Astrocyte (in vitro differentiated cells and primary cell): ENCODE measurements around the gene ARHGAP24. TPM values are rescaled to one million over a fixed set of nuclear protein-coding genes. Genes with fewer than 3 reads are reported as not detected.

ENCODE experiments used
- DNase-seq: peaks from one replicate; pipeline ENCODE4 v3.0.0-alpha.2; 2010; ENCODE audit warnings: low read depth
- FAIRE-seq: peaks from 2 replicates; lab custom pipeline; 2011; peaks lifted over from hg19 to GRCh38; lab: Jason Lieb, UNC
- H2AFZ ChIP-seq: 2 replicates; pipeline ENCODE4 v1.6.0; 2012; ENCODE audit warnings: low read depth, low read length, inconsistent platforms
- H3K27ac ChIP-seq: 2 replicates; pipeline ENCODE4 v1.5.1; 2011; ENCODE audit warnings: low read depth, low read length, inconsistent platforms
- H3K27me3 ChIP-seq: 2 replicates; pipeline ENCODE4 v1.6.0; 2011; ENCODE audit warnings: low read length, inconsistent platforms; ENCODE audit not compliant: insufficient read depth
- H3K36me3 ChIP-seq: 2 replicates; pipeline ENCODE4 v1.5.1; 2011; ENCODE audit warnings: low read length, inconsistent platforms; ENCODE audit not compliant: insufficient read depth
- H3K4me1 ChIP-seq: 2 replicates; pipeline ENCODE4 v1.5.1; 2011; ENCODE audit warnings: low read length, inconsistent platforms; ENCODE audit not compliant: insufficient read depth
- H3K4me2 ChIP-seq: 2 replicates; pipeline ENCODE4 v1.6.0; 2012; ENCODE audit warnings: low read length, inconsistent platforms
- H3K4me3 ChIP-seq: 2 replicates; pipeline ENCODE4 v1.5.1; 2011; ENCODE audit warnings: low read depth, mild to moderate bottlenecking, low read length, inconsistent platforms; ENCODE audit not compliant: insufficient read depth
- H3K79me2 ChIP-seq: 2 replicates; pipeline ENCODE4 v1.6.0; 2012; ENCODE audit warnings: mild to moderate bottlenecking, low read length, inconsistent platforms; ENCODE audit not compliant: insufficient read depth
- H3K9ac ChIP-seq: 2 replicates; pipeline ENCODE4 v1.6.0; 2012; ENCODE audit warnings: mild to moderate bottlenecking, low read length, inconsistent platforms
- H3K9me3 ChIP-seq: 2 replicates; pipeline ENCODE4 v1.5.1; 2012; ENCODE audit warnings: low read depth, mild to moderate bottlenecking, low read length, inconsistent platforms; ENCODE audit not compliant: insufficient read depth
- H4K20me1 ChIP-seq: 2 replicates; pipeline ENCODE4 v1.6.0; 2012; ENCODE audit warnings: low read length, inconsistent platforms; ENCODE audit not compliant: insufficient read depth
- H3K27ac Mint-ChIP-seq: one replicate; pipeline ENCODE4 v1.8.0; 2021; ENCODE audit warnings: mild to moderate bottlenecking, mixed read lengths; ENCODE audit not compliant: unreplicated experiment
- H3K27me3 Mint-ChIP-seq: one replicate; pipeline ENCODE4 v1.8.0; 2021; ENCODE audit warnings: low read depth, mixed read lengths; ENCODE audit not compliant: unreplicated experiment
- H3K36me3 Mint-ChIP-seq: one replicate; pipeline ENCODE4 v1.8.0; 2021; ENCODE audit warnings: low read depth, mixed read lengths; ENCODE audit not compliant: unreplicated experiment
- H3K4me1 Mint-ChIP-seq: one replicate; pipeline ENCODE4 v1.8.0; 2021; ENCODE audit warnings: low read depth, mixed read lengths; ENCODE audit not compliant: unreplicated experiment
- H3K4me3 Mint-ChIP-seq: one replicate; pipeline ENCODE4 v1.8.0; 2021; ENCODE audit warnings: mild to moderate bottlenecking, moderate library complexity, mixed read lengths; ENCODE audit not compliant: unreplicated experiment
- H3K9me3 Mint-ChIP-seq: one replicate; pipeline ENCODE4 v1.8.0; 2021; ENCODE audit warnings: mild to moderate bottlenecking, mixed read lengths; ENCODE audit not compliant: unreplicated experiment
- CTCF ChIP-seq: IDR thresholded peaks from 2 replicates; pipeline ENCODE4 v1.5.1; 2011; ENCODE audit warnings: low read depth, mild to moderate bottlenecking, inconsistent platforms, low read length, moderate library complexity; ENCODE audit not compliant: insufficient read depth
- EZH2 ChIP-seq: IDR thresholded peaks from 2 replicates; pipeline ENCODE4 v1.6.1; 2012; ENCODE audit warnings: mild to moderate bottlenecking, low read length, inconsistent platforms; ENCODE audit not compliant: insufficient read depth
- total RNA-seq: library from RNA; stranded (reverse); gene quantifications from 2 replicates; pipeline ENCODE4 v1.2.1, GENCODE V29; 2021

Gene ARHGAP24
- total RNA-seq, 1 donor from 2014 or later, result 2.1 TPM

GRCh38 chr4:85907001-85907400, 432.1 kb downstream of the ARHGAP24 start:
- TF ChIP-seq CTCF (no peak), EZH2 (no peak)
- H3K4me1 Mint-ChIP-seq, result no peaks in the 10 kb centered on the region
- H3K9me3 Mint-ChIP-seq, result no peaks in the 10 kb centered on the region
- Histone ChIP-seq H3K4me1 (no peaks in the 10 kb centered on the region), H2AFZ (no peak overlapping the region), H3K36me3 (no peaks in the 10 kb centered on the region), H4K20me1 (peaks cover 3% of the 10 kb centered on the region), H3K9ac (no peak overlapping the region), H3K79me2 (no peaks in the 10 kb centered on the region), H3K4me2 (no peak overlapping the region), H3K27ac (no peak overlapping the region), H3K4me3 (no peak overlapping the region), H3K9me3 (no peaks in the 10 kb centered on the region), H3K27me3 (no peaks in the 10 kb centered on the region)
- no peak overlapping the region for H3K4me3 Mint-ChIP-seq
- no peaks in the 10 kb centered on the region for H3K27me3 Mint-ChIP-seq
- H3K36me3 Mint-ChIP-seq, result no peaks in the 10 kb centered on the region
- FAIRE-seq, result no peak
- H3K27ac Mint-ChIP-seq, result no peak overlapping the region
- DNase-seq, result no peak

- no peak for FAIRE-seq
- Histone ChIP-seq H2AFZ (no peak overlapping the region), H3K4me3 (no peak overlapping the region), H3K36me3 (no peaks in the 10 kb centered on the region), H3K4me1 (no peaks in the 10 kb centered on the region), H3K9ac (no peak overlapping the region), H3K27me3 (no peaks in the 10 kb centered on the region), H3K79me2 (no peaks in the 10 kb centered on the region), H4K20me1 (peaks cover 3% of the 10 kb centered on the region), H3K27ac (no peak overlapping the region), H3K4me2 (no peak overlapping the region), H3K9me3 (no peaks in the 10 kb centered on the region)
- Mint-ChIP-seq H3K4me1 (no peaks in the 10 kb centered on the region), H3K36me3 (no peaks in the 10 kb centered on the region), H3K4me3 (no peak overlapping the region), H3K9me3 (no peaks in the 10 kb centered on the region), H3K27me3 (no peaks in the 10 kb centered on the region), H3K27ac (no peak overlapping the region)
- no peak for DNase-seq
- TF ChIP-seq EZH2 (no peak), CTCF (no peak)
These were observed 434.9 kb downstream of the ARHGAP24 start for GRCh38 chr4:85909851-85910250.

- H3K4me3 ChIP-seq, result no peak overlapping the region
- no peaks in the 10 kb centered on the region for H3K36me3 Mint-ChIP-seq
- no peaks in the 10 kb centered on the region for H3K36me3 ChIP-seq
- no peak overlapping the region for H2AFZ ChIP-seq
- H3K4me2 ChIP-seq, result no peak overlapping the region
- no peak for FAIRE-seq
- H3K27ac ChIP-seq, result no peak overlapping the region
- no peaks in the 10 kb centered on the region for H3K79me2 ChIP-seq
- H3K27ac Mint-ChIP-seq, result no peak overlapping the region
- no peaks in the 10 kb centered on the region for H3K4me1 ChIP-seq
- H3K4me3 Mint-ChIP-seq, result no peak overlapping the region
- no peak for TF ChIP-seq EZH2
- no peak for TF ChIP-seq CTCF
- no peak for DNase-seq
- no peaks in the 10 kb centered on the region for H3K27me3 ChIP-seq
- no peak overlapping the region for H3K9ac ChIP-seq
- H3K9me3 ChIP-seq, result no peaks in the 10 kb centered on the region
- H4K20me1 ChIP-seq, result peaks cover 3% of the 10 kb centered on the region
- H3K27me3 Mint-ChIP-seq, result no peaks in the 10 kb centered on the region
- no peaks in the 10 kb centered on the region for H3K9me3 Mint-ChIP-seq
- no peaks in the 10 kb centered on the region for H3K4me1 Mint-ChIP-seq
These were observed 436.0 kb downstream of the ARHGAP24 start for GRCh38 chr4:85910985-85911384.
